IPS-20b (cell line): ENCODE data around the gene EPB41L4B.

ENCODE experiments used
- H3K27ac ChIP-seq: one replicate; pipeline ENCODE4 v1.5.1; 2013; ENCODE audit warnings: low read length
- H3K27me3 ChIP-seq: 2 replicates; pipeline ENCODE4 v1.6.1; 2013; ENCODE audit warnings: mild to moderate bottlenecking, low read length, inconsistent platforms; ENCODE audit not compliant: insufficient read depth
- H3K36me3 ChIP-seq: 2 replicates; pipeline ENCODE4 v1.6.1; 2013; ENCODE audit warnings: low read depth, mild to moderate bottlenecking, inconsistent platforms, low read length, moderate library complexity; ENCODE audit not compliant: insufficient read depth
- H3K4me1 ChIP-seq: 2 replicates; pipeline ENCODE4 v1.6.1; 2013; ENCODE audit warnings: mild to moderate bottlenecking, control low read depth, inconsistent platforms, low read length, moderate library complexity; ENCODE audit not compliant: insufficient read depth
- H3K4me3 ChIP-seq: 2 replicates; pipeline ENCODE4 v1.5.1; 2013; ENCODE audit warnings: mild to moderate bottlenecking, low read length, inconsistent platforms
- H3K9ac ChIP-seq: 2 replicates; pipeline ENCODE4 v1.6.1; 2013; ENCODE audit warnings: low read depth, mild to moderate bottlenecking, inconsistent platforms, low read length, moderate library complexity
- H3K9me3 ChIP-seq: 2 replicates; pipeline ENCODE4 v1.6.1; 2013; ENCODE audit warnings: mild to moderate bottlenecking, low read depth, low read length, inconsistent platforms; ENCODE audit not compliant: insufficient read depth

The EPB41L4B gene

GRCh38 chr9:109310486-109310901 lies 10.4 kb downstream of the EPB41L4B start:
- Histone ChIP-seq H3K9me3 (no peaks in the 10 kb centered on the region), H3K36me3 (no peaks in the 10 kb centered on the region), H3K9ac (no peak overlapping the region), H3K27ac (no peak overlapping the region), H3K4me1 (peaks cover 36% of the 10 kb centered on the region; the same call in 1 of the 2 replicates), H3K27me3 (no peaks in the 10 kb centered on the region), H3K4me3 (no peak overlapping the region)

- H3K4me3 ChIP-seq: no peak overlapping the region
- peaks cover 26% of the 10 kb centered on the region; the same call in 1 of the 2 replicates for H3K4me1 ChIP-seq
- no peaks in the 10 kb centered on the region for H3K36me3 ChIP-seq
- no peaks in the 10 kb centered on the region for H3K9me3 ChIP-seq
- no peaks in the 10 kb centered on the region for H3K27me3 ChIP-seq
- no peak overlapping the region for H3K9ac ChIP-seq
- no peak overlapping the region for H3K27ac ChIP-seq
Observed at GRCh38 chr9:109309282-109309681, 11.6 kb downstream of the EPB41L4B start.

GRCh38 chr9:109307380-109308240 lies 13.2 kb downstream of the EPB41L4B start:
- H3K4me3 ChIP-seq: no peak overlapping the region
- H3K9ac ChIP-seq: no peak overlapping the region
- H3K36me3 ChIP-seq: no peaks in the 10 kb centered on the region
- H3K27me3 ChIP-seq: no peaks in the 10 kb centered on the region
- peaks cover 11% of the 10 kb centered on the region; the same call in 1 of the 2 replicates for H3K4me1 ChIP-seq
- no peak overlapping the region for H3K27ac ChIP-seq
- H3K9me3 ChIP-seq: no peaks in the 10 kb centered on the region

GRCh38 chr9:109305801-109306200 lies 15.1 kb downstream of the EPB41L4B start:
- no peak overlapping the region for H3K27ac ChIP-seq
- no peaks in the 10 kb centered on the region for H3K36me3 ChIP-seq
- no peaks in the 10 kb centered on the region for H3K9me3 ChIP-seq
- H3K4me3 ChIP-seq: no peak overlapping the region
- H3K27me3 ChIP-seq: no peaks in the 10 kb centered on the region
- H3K4me1 ChIP-seq: peaks cover 3% of the 10 kb centered on the region; the same call in 1 of the 2 replicates
- no peak overlapping the region for H3K9ac ChIP-seq

- Histone ChIP-seq H3K36me3 (no peaks in the 10 kb centered on the region), H3K4me3 (no peak overlapping the region), H3K9ac (no peak overlapping the region), H3K27me3 (no peaks in the 10 kb centered on the region), H3K4me1 (peaks cover 3% of the 10 kb centered on the region; the same call in 1 of the 2 replicates), H3K27ac (no peak overlapping the region), H3K9me3 (no peaks in the 10 kb centered on the region)
Observed at GRCh38 chr9:109304347-109304746, 16.5 kb downstream of the EPB41L4B start.

GRCh38 chr9:109303900-109304299 lies 17.0 kb downstream of the EPB41L4B start:
- Histone ChIP-seq H3K36me3 (no peaks in the 10 kb centered on the region), H3K4me3 (no peak overlapping the region), H3K9me3 (no peaks in the 10 kb centered on the region), H3K9ac (no peak overlapping the region), H3K4me1 (peaks cover 3% of the 10 kb centered on the region; the same call in 1 of the 2 replicates), H3K27me3 (no peaks in the 10 kb centered on the region), H3K27ac (no peak overlapping the region)

GRCh38 chr9:109302606-109303005 lies 18.3 kb downstream of the EPB41L4B start:
- Histone ChIP-seq H3K27me3 (no peaks in the 10 kb centered on the region), H3K4me3 (no peak overlapping the region), H3K4me1 (peaks cover 3% of the 10 kb centered on the region; the same call in 1 of the 2 replicates), H3K36me3 (no peaks in the 10 kb centered on the region), H3K27ac (no peak overlapping the region), H3K9ac (no peak overlapping the region), H3K9me3 (no peaks in the 10 kb centered on the region)

GRCh38 chr9:109301012-109301411 lies 19.8 kb downstream of the EPB41L4B start:
- Histone ChIP-seq H3K9ac (no peak overlapping the region), H3K27ac (no peak overlapping the region), H3K4me1 (no peaks in the 10 kb centered on the region), H3K9me3 (no peaks in the 10 kb centered on the region), H3K4me3 (no peak overlapping the region), H3K36me3 (no peaks in the 10 kb centered on the region), H3K27me3 (no peaks in the 10 kb centered on the region)

GRCh38 chr9:109299891-109300290 lies 21.0 kb downstream of the EPB41L4B start:
- Histone ChIP-seq H3K4me1 (no peaks in the 10 kb centered on the region), H3K9me3 (no peaks in the 10 kb centered on the region), H3K27me3 (no peaks in the 10 kb centered on the region), H3K9ac (no peak overlapping the region), H3K4me3 (no peak overlapping the region), H3K36me3 (no peaks in the 10 kb centered on the region), H3K27ac (no peak overlapping the region)

GRCh38 chr9:109297899-109298298 lies 23.0 kb downstream of the EPB41L4B start:
- Histone ChIP-seq H3K27ac (no peak overlapping the region), H3K27me3 (no peaks in the 10 kb centered on the region), H3K9ac (no peak overlapping the region), H3K4me3 (no peak overlapping the region), H3K4me1 (no peaks in the 10 kb centered on the region), H3K9me3 (no peaks in the 10 kb centered on the region), H3K36me3 (no peaks in the 10 kb centered on the region)

- no peaks in the 10 kb centered on the region for H3K9me3 ChIP-seq
- H3K4me3 ChIP-seq: no peak overlapping the region
- H3K4me1 ChIP-seq: no peaks in the 10 kb centered on the region
- no peak overlapping the region for H3K27ac ChIP-seq
- no peaks in the 10 kb centered on the region for H3K27me3 ChIP-seq
- H3K36me3 ChIP-seq: no peaks in the 10 kb centered on the region
- no peak overlapping the region; the same call in 1 of the 2 replicates for H3K9ac ChIP-seq
Observed at GRCh38 chr9:109295221-109296130, 25.4 kb downstream of the EPB41L4B start.
